T1000 (cell line): Measurements from ENCODE around the gene CD300H.

Source experiments
- DNase-seq: peaks from one replicate; lab custom pipeline; 2025; ENCODE audit warnings: mixed read lengths; lab: John Stamatoyannopoulos, UW

CD300H gene

DNA sequence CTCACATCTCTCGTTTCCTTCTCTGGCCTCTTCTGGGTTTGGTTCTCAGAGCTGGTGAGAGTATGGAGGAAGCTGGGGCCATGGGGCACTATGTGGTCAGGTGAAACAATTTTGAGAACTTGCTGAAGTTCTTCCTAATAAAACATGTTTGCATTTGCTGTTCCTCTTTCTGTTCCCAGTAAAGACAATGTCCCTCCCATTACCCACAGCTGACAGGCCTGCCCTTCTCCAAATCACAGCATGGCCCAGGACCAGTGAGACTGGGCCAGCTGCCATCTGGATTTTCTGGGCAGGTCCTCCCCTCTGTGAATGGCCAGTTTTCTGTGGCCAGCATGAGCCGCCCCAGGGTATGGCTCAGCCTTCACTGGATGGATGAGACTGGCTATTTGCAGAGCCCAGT, at the start of gene CD300H:
Gene CD300H (minus strand): TSS at position 113 of the 400 bp plus-strand sequence.
- no peak for DNase-seq

DNA sequence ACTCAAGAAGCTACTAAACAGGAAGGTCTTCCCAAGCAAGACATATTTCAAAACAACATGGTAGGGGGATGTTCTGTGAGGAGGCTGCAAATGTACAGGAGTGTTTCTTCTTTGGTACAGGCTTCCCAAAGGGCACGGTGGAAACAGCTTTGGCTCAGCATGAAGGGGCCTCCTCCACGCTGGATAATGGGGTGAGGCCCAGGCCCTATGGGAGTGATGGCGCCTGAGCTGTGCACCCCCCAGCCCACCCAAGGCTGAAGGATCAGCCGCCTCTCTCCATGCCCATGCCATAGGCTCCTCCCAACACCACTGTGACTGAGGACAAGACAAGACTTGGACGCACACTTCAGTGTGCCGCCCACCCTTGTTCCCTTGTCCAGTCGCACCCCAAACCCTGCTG, 49.4 kb upstream of the CD300H start:
- no peak for DNase-seq

DNA sequence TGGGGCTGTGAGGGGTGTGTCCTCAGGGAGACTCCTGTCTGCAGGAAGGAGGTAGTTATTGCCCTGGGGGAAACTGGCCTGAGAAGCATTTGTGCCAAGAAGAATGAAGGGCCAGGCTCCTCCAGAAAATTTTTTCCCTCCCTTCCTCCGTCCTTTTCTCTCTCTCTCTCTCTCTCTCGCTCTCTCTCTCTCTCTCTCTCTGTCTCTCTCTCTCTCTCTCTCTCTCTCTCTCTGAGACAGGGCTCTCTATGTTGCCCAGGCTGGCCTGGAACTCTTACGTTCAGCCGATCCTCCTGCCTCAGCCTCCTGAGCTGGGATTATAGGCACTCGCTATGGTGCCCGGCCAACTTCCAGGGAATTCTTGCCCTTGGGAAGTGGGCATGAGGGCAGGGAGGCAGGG, 44.7 kb upstream of the CD300H start:
- no peak for DNase-seq

DNA sequence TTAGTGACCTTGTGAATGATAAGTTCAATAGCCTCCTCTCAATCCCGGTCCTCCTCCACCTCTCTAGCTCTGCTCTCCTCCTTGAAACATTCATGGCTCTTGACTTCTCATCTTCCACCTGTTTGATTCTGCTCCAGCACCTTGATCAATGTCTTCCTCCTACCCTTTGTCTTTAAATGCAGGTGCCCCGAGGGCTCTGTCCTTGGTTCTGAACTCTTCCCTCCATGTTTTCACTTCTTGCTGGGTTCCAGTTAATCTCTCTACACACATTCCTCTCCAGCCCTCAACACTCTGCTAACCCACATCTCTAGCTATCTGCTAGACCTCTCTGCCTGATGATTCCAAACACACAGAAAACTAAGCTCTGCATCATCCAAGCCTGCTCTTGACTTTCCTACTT, 42.8 kb upstream of the CD300H start:
- DNase-seq, result no peak

DNA sequence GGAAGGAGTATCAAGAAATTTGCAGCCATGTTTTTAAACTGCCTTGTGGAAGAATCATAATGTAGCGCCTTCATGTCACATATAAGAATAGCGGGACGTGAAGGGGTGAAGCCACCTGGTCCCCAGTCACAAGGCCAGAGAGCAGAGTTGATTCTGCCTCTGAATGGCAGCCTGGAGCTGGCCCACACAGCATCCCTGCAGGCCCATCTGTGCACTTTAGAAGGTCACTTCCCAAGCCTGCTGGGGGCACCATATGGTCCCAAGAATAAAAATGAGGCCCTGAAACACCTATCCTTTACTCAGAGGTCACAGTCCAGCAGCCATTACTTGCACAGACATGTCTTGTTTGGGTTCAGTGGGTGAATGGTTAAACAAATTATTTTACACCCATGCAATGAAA, 41.2 kb upstream of the CD300H start:
- DNase-seq, result no peak

DNA sequence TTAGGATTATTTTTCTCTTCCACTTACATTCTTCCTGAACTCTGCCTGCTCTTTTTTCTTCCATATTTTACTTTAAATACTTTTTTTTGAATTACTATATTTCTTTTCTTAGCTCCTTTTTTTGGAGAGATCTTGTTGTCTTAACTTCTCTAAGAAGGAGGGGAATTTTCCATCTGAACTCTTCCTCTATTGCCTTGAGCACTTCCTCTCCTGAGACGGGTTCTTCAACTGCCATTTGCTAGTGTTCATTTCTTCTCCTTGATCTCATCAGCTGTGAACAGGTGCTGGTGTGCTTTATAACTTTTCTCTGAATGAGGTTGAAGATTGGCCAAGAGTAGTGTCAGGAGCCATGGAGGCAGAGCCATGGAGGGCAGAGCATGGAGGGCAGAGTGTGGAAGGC, 39.9 kb upstream of the CD300H start:
- DNase-seq, result no peak

DNA sequence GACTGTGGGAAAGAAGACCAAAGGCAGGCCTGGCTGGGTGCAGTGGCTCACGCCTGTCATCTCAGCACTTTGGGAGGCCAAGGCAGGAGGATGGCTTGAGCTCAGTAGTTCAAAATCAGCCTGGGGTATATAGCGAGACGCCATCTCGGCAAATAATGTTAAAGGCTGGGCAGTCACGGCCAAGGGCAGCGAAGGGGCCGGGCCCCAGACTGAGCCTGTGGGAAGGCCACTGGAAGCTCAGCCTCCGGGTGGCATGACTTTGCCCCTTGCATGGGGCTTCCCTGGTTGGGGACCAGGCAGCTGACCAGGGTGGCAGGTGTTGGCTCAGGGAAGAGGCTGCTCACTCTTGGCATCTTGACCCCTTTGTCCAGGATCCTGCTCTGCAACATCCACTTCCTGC, 38.7 kb upstream of the CD300H start:
- DNase-seq, result no peak

DNA sequence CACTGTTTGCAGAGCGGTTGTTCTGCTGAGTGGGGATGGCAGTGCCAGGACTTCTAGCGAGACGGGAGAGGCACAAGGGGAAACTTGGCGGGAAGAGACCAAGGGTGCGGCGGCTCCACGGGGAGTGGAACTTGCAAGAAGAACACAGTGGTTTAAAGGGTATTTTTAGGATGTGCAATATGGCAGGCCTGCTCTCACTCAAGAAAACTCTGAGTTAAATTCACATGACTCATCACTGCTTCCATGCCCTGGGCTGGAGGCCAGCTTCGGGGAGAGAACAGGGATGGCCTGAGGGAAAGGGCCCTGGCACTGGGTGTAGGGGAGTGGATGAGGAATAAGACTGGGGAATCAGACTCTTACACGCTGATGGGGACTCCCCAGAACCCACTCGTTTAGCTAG, 38.1 kb upstream of the CD300H start:
- no peak for DNase-seq

DNA sequence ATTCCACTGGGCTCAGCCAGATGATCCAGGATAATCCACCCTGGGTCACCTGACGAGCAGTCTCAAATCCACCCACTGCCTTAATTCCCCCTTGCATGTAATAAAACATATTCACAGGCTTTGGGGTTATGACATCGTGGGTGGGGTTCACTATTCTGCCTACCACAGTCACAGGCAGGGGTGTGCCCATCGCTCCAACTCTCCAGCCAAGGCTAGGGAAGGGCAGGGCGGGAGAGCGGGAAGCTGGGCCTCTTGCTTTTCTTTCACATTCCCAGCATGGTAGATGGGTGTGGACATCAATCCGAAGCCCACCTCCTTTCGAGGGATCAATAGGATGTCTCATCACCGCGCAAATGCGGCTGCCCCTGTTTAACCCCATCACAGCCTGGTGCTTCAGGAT, 37.5 kb upstream of the CD300H start:
- no peak for DNase-seq

DNA sequence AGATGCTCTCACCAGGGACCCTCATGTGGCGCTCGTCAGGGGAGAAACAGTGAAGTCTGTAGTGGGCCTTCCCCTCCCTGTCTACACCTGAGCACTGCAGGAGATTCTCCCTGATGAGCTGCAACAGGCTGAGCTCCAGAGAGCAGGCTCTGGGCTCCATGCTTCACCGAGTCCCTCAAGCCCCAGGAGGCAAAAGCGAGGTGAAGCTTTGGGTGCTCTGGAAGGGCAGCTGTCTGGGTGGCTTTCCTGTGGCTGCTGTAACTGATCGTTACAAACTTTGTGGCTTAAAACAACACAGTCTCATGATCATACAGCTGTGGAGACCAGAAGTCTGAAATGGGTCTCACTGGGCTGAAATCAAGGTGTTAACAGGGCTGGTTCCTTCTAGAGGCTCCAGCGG, 36.9 kb upstream of the CD300H start:
- no peak for DNase-seq

DNA sequence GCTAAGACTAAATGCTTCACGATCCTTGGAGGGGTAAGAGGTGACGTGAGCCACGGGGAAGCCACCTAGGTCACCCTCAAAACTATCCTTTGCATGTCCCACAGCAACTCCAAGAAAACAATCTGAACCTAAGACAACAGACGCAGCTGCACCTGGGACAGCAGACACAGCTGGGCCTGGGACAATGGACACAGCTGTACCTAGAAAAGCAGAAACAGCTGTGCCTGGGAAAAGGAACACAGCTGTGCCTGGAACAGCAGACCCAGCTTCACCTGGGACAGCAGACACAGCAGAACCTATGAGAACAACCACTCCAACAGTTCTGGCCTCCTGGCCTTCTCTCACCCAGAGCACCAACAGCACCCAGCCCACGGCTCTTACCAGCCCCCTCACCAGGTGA, 36.4 kb upstream of the CD300H start:
- DNase-seq, result no peak

DNA sequence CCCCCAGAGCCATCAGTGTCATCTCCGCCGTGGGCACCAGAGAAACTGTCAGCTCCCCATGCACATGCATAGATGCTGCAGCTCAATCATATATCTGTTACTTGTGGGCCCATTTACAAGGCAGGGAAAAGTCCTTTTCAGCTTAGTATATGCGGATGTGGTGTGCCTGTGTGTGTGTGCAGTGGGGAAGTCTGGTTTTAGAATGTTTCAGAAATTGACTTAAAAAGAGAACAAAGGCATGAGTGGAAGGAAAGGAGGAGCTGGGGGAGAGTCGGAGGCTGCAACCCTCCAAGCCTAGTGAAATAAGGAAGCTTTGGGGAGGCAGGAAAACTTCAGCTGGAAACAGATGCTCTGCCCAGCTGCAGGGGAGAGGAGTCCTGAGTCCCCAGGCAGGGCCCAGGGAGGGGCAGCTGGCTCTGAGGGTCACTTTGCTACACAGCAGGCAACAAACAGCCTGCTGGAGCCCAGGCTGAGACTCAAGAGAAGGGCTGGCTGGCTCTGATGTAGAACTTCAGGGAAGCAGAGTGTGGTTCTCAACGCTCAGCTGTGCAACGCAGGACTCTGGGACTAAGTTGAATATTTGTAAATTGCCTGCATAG, 35.8 kb upstream of the CD300H start:
- DNase-seq, result no peak

DNA sequence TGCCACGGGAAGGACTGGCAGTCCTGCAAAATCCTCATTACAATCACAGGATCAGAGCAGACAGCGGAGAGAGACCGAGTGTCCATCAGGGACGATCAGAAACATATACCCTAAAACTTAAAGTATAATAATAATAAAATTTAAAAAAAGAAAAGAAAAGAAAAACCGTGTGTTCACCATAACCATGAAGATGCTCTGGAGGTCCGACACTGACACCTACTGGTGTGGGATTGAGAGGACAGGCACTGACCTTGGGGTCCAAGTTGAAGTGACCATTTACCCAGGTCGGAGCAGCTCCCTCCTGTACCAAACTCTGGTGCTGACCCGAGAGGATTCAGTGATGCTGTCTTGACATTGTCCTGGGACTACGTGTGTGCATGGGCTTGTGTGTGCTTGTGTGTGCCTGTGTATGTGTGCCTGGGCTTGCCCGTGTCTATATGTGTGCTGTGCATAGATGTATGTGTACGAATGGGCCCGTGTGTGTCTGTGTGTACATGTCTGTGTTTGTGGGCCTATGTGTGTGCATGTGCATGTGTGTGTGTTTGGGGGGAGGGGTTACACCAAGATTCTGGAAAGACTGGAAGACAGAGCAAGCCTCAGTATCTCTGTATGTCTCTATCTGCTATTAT, 34.7 kb upstream of the CD300H start:
- DNase-seq, result no peak

DNA sequence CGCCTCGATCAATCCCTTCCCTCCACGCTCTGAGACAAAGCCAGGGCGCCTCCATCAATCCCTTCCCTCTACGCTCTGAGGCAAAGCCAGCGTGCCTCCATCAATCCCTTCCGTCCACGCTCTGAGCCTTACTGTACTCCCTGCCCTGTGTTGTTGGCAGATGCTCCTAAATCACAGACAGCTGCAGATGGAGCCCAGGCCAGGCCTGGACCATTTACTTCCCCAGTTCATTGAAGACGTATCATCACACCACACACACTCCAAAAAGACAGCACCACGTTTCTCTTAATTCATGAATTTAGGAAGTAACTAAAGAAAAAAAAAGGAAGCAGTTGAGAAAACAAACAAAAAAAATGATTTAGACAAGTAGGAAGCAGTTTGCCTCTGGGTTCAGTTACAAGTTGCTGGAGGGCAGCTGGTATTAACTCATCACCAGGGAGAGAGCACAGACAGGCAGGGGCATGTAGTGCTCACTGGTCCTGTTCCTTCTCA, 32.2 kb upstream of the CD300H start:
- no peak for DNase-seq

DNA sequence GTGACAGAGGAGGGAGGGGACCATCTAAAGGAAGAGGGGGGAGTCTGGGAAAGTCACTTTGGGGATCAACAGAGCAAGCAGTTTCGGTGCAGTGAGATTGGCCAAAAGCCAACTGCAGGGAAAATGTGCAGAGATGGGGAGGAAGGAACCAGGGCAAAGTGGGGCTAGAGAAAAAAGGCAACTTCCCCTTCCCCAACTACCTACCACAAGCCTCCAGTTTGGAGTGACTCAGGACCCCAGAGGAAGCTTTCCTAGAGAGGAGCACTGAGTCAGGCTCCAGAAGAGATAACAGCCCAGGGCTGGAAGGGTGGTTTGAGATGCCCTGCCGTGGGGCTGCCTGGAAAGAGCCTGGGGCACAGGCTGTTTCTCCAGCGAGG, 31.7 kb upstream of the CD300H start:
- no peak for DNase-seq

DNA sequence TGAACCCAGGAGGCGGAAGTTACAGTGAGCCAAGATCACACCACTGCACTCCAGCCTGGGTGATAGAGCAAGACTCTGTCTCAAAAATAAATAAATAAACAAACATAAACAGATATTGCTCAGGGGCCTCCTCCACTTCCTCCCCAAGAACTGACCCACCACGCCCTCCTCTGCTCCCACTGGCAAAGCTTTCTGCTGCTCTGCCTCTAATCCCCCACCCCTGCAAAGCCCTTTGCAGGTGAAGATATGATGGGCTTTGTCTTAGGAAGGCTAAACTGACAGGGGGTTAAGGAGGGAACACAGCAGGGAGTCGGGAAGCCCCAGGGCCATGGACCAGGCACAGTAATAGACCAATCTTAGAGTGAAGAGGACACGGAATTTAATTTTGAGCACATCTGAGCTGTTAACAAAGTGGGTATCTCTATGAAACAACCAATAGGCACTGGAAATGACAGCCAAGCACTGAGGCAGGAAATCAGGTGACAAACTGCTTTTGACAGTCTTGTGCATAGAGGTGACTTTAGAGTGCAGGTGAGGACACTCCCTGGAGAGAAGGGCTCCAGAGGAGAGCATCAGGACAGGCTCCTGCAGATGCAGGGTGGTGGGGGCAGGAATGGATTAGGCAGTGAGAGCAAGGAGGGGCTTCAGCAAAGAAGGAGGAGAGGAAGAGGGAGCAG, 31.2 kb upstream of the CD300H start:
- DNase-seq, result no peak

DNA sequence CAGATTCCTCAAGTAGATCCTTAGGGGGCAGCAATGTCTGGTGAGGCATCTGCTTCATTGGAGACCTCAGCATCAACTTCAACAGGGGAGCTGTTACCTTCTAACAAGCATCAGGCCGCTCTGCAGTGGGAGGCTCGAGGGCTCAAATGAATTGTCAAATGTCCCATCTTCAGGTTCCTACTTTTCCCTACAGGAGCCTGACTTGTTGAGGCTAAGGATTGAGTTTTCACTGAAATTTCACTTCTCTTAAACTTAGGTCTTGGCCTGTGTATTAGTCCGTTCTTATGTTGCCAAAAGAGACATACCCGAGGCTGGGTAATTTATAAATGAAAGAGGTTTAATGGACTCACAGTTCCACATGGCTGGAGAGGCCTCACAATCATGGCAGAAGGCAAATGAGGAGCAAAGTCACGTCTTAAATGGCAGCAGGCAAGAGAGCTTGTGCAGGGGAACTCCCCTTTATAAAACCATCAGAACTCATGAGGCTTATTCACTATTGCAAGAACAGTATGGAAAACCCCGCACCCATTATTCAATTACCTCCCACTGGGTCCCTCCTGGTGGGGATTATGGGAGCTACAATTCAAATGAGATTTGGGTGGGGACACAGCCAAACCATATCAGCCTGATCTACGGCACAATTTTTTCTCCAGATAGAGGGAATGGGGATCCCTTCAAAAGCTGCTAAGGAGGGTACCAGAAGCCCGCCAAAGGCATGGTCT, 29.9 kb upstream of the CD300H start:
- no peak for DNase-seq

DNA sequence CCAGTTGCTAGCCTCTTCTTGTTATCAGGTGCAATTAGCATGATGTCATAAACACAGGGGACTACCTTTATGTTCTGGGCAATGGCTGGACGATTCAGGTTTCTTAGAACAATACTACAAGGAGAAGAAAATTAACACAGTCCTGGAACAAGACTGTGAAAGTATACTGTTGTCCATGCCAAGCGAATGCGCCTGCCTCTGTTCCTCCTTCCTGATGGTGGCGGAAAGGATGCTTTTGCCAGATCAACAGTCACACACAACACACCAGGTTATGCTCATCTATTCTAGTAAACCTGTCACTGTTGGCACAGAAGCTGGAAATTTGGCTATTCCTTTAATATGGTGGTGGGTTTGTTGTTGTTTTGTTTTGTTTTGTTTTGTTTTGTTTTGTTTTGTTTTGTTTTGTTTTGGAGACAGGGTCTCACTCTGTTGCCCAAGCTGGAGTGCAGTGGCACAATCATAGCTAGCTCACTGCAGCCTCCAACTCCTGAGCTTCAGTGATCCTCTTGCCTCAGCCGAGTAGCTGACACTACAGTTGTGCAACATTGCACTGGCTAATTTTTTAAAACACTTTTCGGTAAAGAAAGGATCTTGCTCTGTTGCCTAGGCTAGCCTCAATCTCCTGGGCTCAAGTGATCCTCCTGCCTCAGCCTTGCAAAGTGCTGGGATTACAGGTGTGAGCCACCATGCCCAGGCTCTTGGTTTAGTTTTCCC, 27.9 kb upstream of the CD300H start:
- DNase-seq, result no peak

DNA sequence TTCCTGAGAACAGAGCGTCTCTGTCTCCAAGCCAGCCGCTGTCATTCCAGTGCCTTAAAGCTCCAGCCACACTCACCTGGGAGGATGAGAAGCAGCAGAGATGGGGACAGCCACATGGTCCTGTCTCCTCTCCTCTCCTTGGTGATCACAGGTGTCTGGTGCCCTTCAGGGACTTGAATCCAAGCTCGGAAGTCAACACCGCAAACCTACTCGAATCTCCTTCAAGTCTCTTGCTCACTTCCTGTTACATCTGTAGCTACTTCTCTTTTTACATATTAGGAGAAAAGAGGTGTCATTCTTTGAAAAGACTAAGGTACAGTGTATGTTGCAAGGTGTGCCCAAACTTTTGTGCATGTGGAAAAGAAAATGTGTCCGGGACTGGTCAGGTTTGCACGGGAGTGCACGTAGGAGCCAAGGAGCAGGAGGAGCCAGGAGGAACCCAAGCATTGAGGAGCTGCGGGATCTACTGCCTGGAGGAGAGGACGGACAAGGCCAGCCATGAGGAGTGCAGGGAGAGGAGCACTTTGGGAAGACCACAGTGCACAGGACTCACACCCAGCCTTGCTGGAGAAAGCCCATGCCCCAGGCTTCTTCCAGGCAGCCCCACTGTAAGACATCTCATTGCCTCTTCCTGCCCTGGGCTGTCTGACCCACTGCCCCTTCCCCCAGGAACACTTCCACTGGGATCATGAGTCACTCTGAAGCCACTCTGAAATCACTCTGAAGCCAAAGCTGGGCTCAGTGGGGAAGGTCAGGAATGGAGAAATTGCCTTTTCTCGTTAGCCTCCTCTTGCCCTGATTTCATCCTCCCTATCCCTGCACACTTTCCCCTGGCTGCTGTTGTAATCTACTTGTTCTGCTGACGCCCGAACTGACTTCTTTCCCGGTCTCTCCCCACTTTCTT, 25.0 kb upstream of the CD300H start, which contains the start of gene CD300LD:
Gene CD300LD (minus strand): TSS at position 197 of the 904 bp plus-strand sequence. CDS start 81 bp downstream, at position 116.
- no peak for DNase-seq

DNA sequence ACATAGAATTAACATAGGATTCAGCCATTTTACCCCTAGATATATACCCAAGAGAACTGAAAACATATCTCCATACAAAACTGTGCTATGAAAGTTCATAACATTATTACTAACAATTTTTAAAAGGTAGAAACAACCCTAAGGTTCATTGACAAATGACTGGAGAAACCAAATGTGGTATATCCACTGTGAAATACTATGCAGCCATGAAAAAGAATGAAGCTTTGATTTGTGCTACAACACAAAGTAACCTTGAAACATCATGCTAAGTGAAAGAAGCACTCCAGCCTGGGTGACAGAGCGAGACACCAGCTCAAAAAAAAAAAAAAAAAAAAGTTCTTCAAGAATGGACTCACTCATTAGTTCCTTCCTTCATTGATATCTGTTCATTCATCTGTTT, 24.2 kb upstream of the CD300H start:
- DNase-seq, result no peak

DNA sequence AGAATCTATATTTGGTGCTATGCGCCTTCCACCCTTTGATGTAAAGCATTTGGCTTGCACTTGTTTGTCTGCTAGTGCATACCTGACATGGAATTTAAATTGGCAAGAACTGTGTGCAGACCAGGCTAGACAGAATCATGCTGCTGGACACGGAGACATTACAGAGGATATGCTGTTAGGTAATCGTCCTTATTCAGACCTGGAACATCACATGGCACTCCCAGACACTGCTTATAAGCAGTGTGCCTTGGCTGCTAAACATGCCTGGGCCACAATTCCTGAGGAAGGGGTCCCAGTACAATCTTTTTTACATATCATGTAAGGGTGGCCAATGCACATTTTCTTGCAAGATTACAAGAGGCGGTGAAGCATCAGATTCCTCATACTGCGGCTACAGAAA, 18.4 kb upstream of the CD300H start:
- DNase-seq, result no peak
